H1 (cell line): ENCODE results near the gene SPATS2L. TPM values are rescaled to one million over a fixed set of nuclear protein-coding genes. Genes with fewer than 3 reads are reported as not detected.

Source experiments
- CTCF ChIA-PET: fragments of 300-600 bp; sonication (Branson Sonifier 250); formaldehyde crosslinking; loops from one replicate; lab custom pipeline; 2021; ENCODE audit not compliant: partially characterized antibody; lab: Charles Lee
- POLR2A ChIA-PET: fragments of 300-600 bp; sonication (Branson Sonifier 250); formaldehyde crosslinking; loops from one replicate; lab custom pipeline; 2021; ENCODE audit warnings: inconsistent platforms; ENCODE audit not compliant: partially characterized antibody; lab: Charles Lee
- DNase-seq, 2 experiments: peaks; one replicate each; pipeline versions ENCODE4 v3.0.0 to v3.0.0-alpha.2; 2010 to 2022; ENCODE audit warnings: low spot score in 2 of 2, low read depth in 1 of 2, mixed read lengths in 1 of 2
- FAIRE-seq: peaks from 2 replicates; lab custom pipeline; 2011; peaks lifted over from hg19 to GRCh38; lab: Jason Lieb, UNC
- H2AFZ ChIP-seq: 2 replicates; pipeline ENCODE4 v1.8.1; 2012; ENCODE audit warnings: low read length, inconsistent platforms
- H2AK5ac ChIP-seq: 2 replicates; pipeline ENCODE4 v1.6.1; 2013; ENCODE audit warnings: low read depth, low read length
- H2BK120ac ChIP-seq: replicated peaks from 2 replicates; pipeline ENCODE3; 2013; ENCODE audit warnings: low read depth, low read length, inconsistent platforms
- H2BK12ac ChIP-seq: 2 replicates; pipeline ENCODE4 v1.6.1; 2013; ENCODE audit warnings: low read depth, low read length
- H2BK15ac ChIP-seq: 2 replicates; pipeline ENCODE4 v1.6.1; 2013; ENCODE audit warnings: low read length
- H2BK20ac ChIP-seq: 2 replicates; pipeline ENCODE4 v1.6.1; 2013; ENCODE audit warnings: low read length
- H2BK5ac ChIP-seq: 2 replicates; pipeline ENCODE4 v1.6.1; 2013; ENCODE audit warnings: low read depth, low read length
- H3K14ac ChIP-seq: 2 replicates; pipeline ENCODE4 v1.6.1; 2013; ENCODE audit warnings: inconsistent platforms; ENCODE audit not compliant: insufficient read length
- H3K18ac ChIP-seq: 2 replicates; pipeline ENCODE4 v1.6.1; 2013; ENCODE audit warnings: low read length; ENCODE audit errors: extremely low read depth
- H3K23ac ChIP-seq: 2 replicates; pipeline ENCODE4 v1.6.1; 2013; ENCODE audit warnings: inconsistent platforms; ENCODE audit not compliant: insufficient read length
- H3K23me2 ChIP-seq: 2 replicates; pipeline ENCODE4 v1.6.1; 2013; ENCODE audit warnings: low read depth, low read length
- H3K27ac ChIP-seq: 2 replicates; pipeline ENCODE4 v1.6.1; 2011; ENCODE audit warnings: low read depth, low read length, inconsistent platforms
- H3K27me3 ChIP-seq, 4 experiments: replicated peaks in 1 of 4; 1 replicate in 1 of 4; 2 replicates in 3 of 4; pipeline versions ENCODE4 v1.6.1 to v1.8.1; 2011 to 2013; ENCODE audit warnings: low read length in 3 of 4, mild to moderate bottlenecking in 3 of 4, inconsistent platforms in 2 of 4, mixed read lengths in 2 of 4, moderate library complexity in 1 of 4; ENCODE audit not compliant: control insufficient read depth in 3 of 4, insufficient read depth in 3 of 4; ENCODE audit errors: extremely low read depth in 1 of 4
- H3K36me3 ChIP-seq, 4 experiments: 2 replicates each; pipeline versions ENCODE4 v1.6.1 to v1.8.1; 2011 to 2013; ENCODE audit warnings: mild to moderate bottlenecking in 4 of 4, low read length in 3 of 4, moderate library complexity in 2 of 4, control low read depth in 1 of 4, inconsistent platforms in 1 of 4; ENCODE audit not compliant: insufficient read depth in 4 of 4, control insufficient read depth in 2 of 4
- H3K4ac ChIP-seq: replicated peaks from 2 replicates; pipeline ENCODE3; 2013; ENCODE audit warnings: low read length, low read depth, mixed read lengths, inconsistent platforms; ENCODE audit not compliant: insufficient read length
- H3K4me1 ChIP-seq, 4 experiments: replicated peaks in 1 of 4; 1 replicate in 1 of 4; 2 replicates in 3 of 4; pipeline versions ENCODE4 v1.6.1 to v1.8.1; 2011 to 2013; ENCODE audit warnings: low read length in 3 of 4, inconsistent platforms in 2 of 4, mixed read lengths in 1 of 4; ENCODE audit not compliant: insufficient read depth in 4 of 4, control insufficient read depth in 3 of 4
- H3K4me2 ChIP-seq, 2 experiments: 2 replicates each; pipeline versions ENCODE4 v1.6.1 to v1.8.1; 2011 to 2013; ENCODE audit warnings: low read depth in 2 of 2, low read length in 2 of 2, control low read depth in 1 of 2, inconsistent platforms in 1 of 2, mild to moderate bottlenecking in 1 of 2; ENCODE audit not compliant: insufficient read depth in 1 of 2
- H3K4me3 ChIP-seq, 4 experiments: fragments of 200-600, 300-600 bp in 1 of 4; sonication (generic), shearing (Covaris generic), sonication (Bioruptor Twin) in 1 of 4; 2 replicates each; pipeline versions ENCODE4 v1.5.1 to v1.8.1; 2011 to 2016; ENCODE audit warnings: low read length in 4 of 4, low read depth in 3 of 4, control low read depth in 2 of 4, inconsistent platforms in 2 of 4, mild to moderate bottlenecking in 2 of 4, mixed read lengths in 1 of 4, moderate library complexity in 1 of 4; ENCODE audit not compliant: insufficient read depth in 2 of 4; ENCODE audit errors: extremely low read depth in 1 of 4
- H3K56ac ChIP-seq: replicated peaks from 2 replicates; pipeline ENCODE3; 2013; ENCODE audit warnings: low read depth, mild to moderate bottlenecking, mixed read lengths, low read length, inconsistent platforms; ENCODE audit not compliant: insufficient read length
- H3K79me1 ChIP-seq: 2 replicates; pipeline ENCODE4 v1.6.1; 2013; ENCODE audit warnings: low read depth, low read length, control low read depth
- H3K79me2 ChIP-seq, 2 experiments: 2 replicates each; pipeline versions ENCODE4 v1.6.1 to v1.8.1; 2012 to 2013; ENCODE audit warnings: low read length in 2 of 2, mild to moderate bottlenecking in 2 of 2, inconsistent platforms in 1 of 2; ENCODE audit not compliant: insufficient read depth in 2 of 2, control insufficient read depth in 1 of 2
- H3K9ac ChIP-seq, 4 experiments: replicated peaks in 1 of 4; 1 replicate in 1 of 4; 2 replicates in 3 of 4; pipeline versions ENCODE4 v1.6.1 to v1.8.1; 2011 to 2013; ENCODE audit warnings: low read depth in 3 of 4, low read length in 3 of 4, control low read depth in 2 of 4, mild to moderate bottlenecking in 2 of 4, moderate library complexity in 2 of 4, inconsistent platforms in 1 of 4; ENCODE audit errors: extremely low read depth in 1 of 4
- H3K9me3 ChIP-seq, 2 experiments: 2 replicates each; pipeline versions ENCODE4 v1.6.1 to v1.8.1; 2012 to 2013; ENCODE audit warnings: mild to moderate bottlenecking in 2 of 2, moderate library complexity in 2 of 2, control low read depth in 1 of 2, inconsistent platforms in 1 of 2, low read depth in 1 of 2, low read length in 1 of 2, mixed read lengths in 1 of 2; ENCODE audit not compliant: insufficient read depth in 2 of 2
- H4K20me1 ChIP-seq, 2 experiments: replicated peaks in 1 of 2; 2 replicates each; pipeline versions ENCODE3 to v1.8.1; 2011 to 2013; ENCODE audit warnings: inconsistent platforms in 2 of 2, low read length in 2 of 2, mild to moderate bottlenecking in 1 of 2; ENCODE audit not compliant: insufficient read depth in 2 of 2, control insufficient read depth in 1 of 2
- H4K5ac ChIP-seq: 2 replicates; pipeline ENCODE4 v1.6.1; 2013; ENCODE audit warnings: low read length, low read depth, mixed read lengths, inconsistent platforms; ENCODE audit not compliant: insufficient read length
- H4K8ac ChIP-seq: 2 replicates; pipeline ENCODE4 v1.8.0; 2013; ENCODE audit warnings: mild to moderate bottlenecking, moderate library complexity, low read length, inconsistent platforms; ENCODE audit not compliant: insufficient read depth; ENCODE audit errors: extremely low read depth
- H4K91ac ChIP-seq: replicated peaks from 2 replicates; pipeline ENCODE3; 2013; ENCODE audit warnings: low read length, mixed read lengths, inconsistent platforms; ENCODE audit not compliant: insufficient read length
- EP300 ChIP-seq, 2 experiments: IDR thresholded peaks; 1 replicate in 1 of 2; 2 replicates in 1 of 2; pipeline ENCODE4 v1.6.1; 2011 to 2012; ENCODE audit warnings: low read depth in 2 of 2, low read length in 2 of 2, mild to moderate bottlenecking in 2 of 2, borderline replicate concordance in 1 of 2, inconsistent platforms in 1 of 2, moderate library complexity in 1 of 2
- NANOG ChIP-seq: IDR thresholded peaks from 2 replicates; pipeline ENCODE4 v1.6.1; 2011; ENCODE audit warnings: low read length, low read depth, mild to moderate bottlenecking, inconsistent platforms; ENCODE audit not compliant: insufficient read depth, poor library complexity, severe bottlenecking
- RBBP5 ChIP-seq: IDR thresholded peaks from 2 replicates; pipeline ENCODE4 v1.7.1; 2012; ENCODE audit warnings: low read depth, mild to moderate bottlenecking, inconsistent platforms, low read length, moderate library complexity, borderline replicate concordance
- WGBS, 2 experiments: shearing (Covaris generic) in 1 of 2; methylation state at CpG; one replicate each; pipeline versions ENCODE4 v1.1.6 to v1.1.7; 2013 to 2015; ENCODE audit warnings: low lambda C conversion rate in 2 of 2, mixed read lengths in 2 of 2, inconsistent platforms in 1 of 2, low coverage in 1 of 2, missing lambda C conversion rate in 1 of 2; ENCODE audit not compliant: insufficient replicate concordance in 2 of 2, insufficient coverage in 1 of 2, insufficient read length in 1 of 2; ENCODE audit errors: extremely low coverage in 1 of 2, missing lambda C conversion rate in 1 of 2; 5-methylcytosine and 5-hydroxymethylcytosine counted together
- polyA plus RNA-seq, 7 experiments: library from polyadenylated mRNA; depleted of rRNA in 3 of 7; stranded (reverse) in 5 of 7; unstranded in 2 of 7; fragments of >200 nt in 5 of 7; fragments of 200-250 nt in 2 of 7; gene quantifications; 1 replicate in 5 of 7; 2 replicates in 1 of 7; 4 replicates in 1 of 7; pipeline versions ENCODE4 v1.2.1 to v1.2.3, GENCODE V29; 2011 to 2013; ENCODE audit warnings: missing spikeins in 2 of 7, mixed read lengths in 2 of 7
- total RNA-seq: library from RNA; stranded (reverse); fragmentation: NEBNext Ultra II Directional; extraction: Animal tissue kit (Norgen Biotek cat#: 25700); gene quantifications from 2 replicates; pipeline ENCODE4 v1.2.1, GENCODE V29; 2021

Gene SPATS2L
- total and polyA plus RNA-seq, 2 of the 8 experiments (the other 6 are each of a cell fraction or from before 2014, with no cell fraction given), result 67.3 to 189 TPM

DNA sequence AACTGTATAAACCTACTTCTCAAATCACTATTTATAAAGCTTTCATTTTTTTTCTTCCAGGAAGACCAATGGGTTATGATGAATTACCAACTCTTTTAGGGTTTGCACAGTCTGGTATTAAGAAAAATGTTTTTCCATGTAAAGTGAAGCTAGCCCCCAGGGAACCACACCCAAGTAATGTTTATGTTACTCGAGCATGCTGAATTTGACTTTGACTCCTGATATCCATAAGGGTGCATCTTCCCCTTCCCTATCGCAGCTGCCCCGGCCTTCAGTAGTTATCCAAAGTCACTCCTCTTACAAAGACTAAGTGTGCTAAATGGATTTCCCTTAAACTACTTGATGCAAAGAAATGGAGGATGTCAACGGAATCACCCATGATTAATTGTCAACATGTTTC lies 181.7 kb downstream of the SPATS2L start:
- Histone ChIP-seq H3K14ac (no peak overlapping the region), H3K23me2 (no peaks in the 10 kb centered on the region; the same call in 1 of the 2 replicates), H2BK20ac (no peak overlapping the region), H3K36me3 (peaks cover 0 to 13% (median 0%) of the 10 kb centered on the region in 4 experiments; a peak in 2 of 8 replicates), H4K91ac (no peak overlapping the region), H2BK12ac (no peak overlapping the region), H4K20me1 (no peaks in the 10 kb centered on the region), H3K79me2 (no peaks in the 10 kb centered on the region), H3K4me1 (peaks cover 0 to 5% (median 0%) of the 10 kb centered on the region in 4 experiments; a peak in 2 of 7 replicates), H2BK5ac (no peak overlapping the region), H2BK15ac (no peak overlapping the region), H2AFZ (no peak overlapping the region), H4K8ac (no peak overlapping the region), H2AK5ac (no peak overlapping the region), H3K9me3 (no peaks in the 10 kb centered on the region), H3K4me2 (no peak overlapping the region), H3K27ac (no peak overlapping the region), H4K5ac (no peak overlapping the region), H3K79me1 (no peaks in the 10 kb centered on the region), H2BK120ac (no peak overlapping the region), H3K23ac (no peak overlapping the region), H3K4ac (no peak overlapping the region), H3K18ac (no peak overlapping the region), H3K27me3 (no peaks in the 10 kb centered on the region), H3K4me3 (no peak overlapping the region), H3K9ac (no peak overlapping the region), H3K56ac (no peak overlapping the region)
- CTCF ChIA-PET, result interaction anchor here (5.7 kb wide), 1 partner anchor 16 kb away, joined by 35 read pairs; no protein-coding TSS in a partner anchor
- POLR2A ChIA-PET, result no interaction called here
- FAIRE-seq (no peak), DNase-seq (no peak)
- WGBS, 2 experiments, result 82% methylated on average over 4 of the region's 4 CpGs; no CpG with 5 or more reads in 1 of the 2 experiments
- TF ChIP-seq EP300 (IDR thresholded peaks at IDR 0.05; ENCODE audit: borderline replicate concordance in 1 of 2, low read depth in 2 of 2, low read length in 2 of 2) (no peak), NANOG (no peak), RBBP5 (no peak)
